K562 (cell line): ENCODE measurements around the gene ZBTB7A.

Experiments used
- BMI1 ChIP-seq: fragments of 150-350 bp; IDR thresholded peaks from 2 replicates; pipeline ENCODE4 v1.6.1; 2014; ENCODE audit warnings: low read length
- EZH2 ChIP-seq: IDR thresholded peaks from 2 replicates; pipeline ENCODE4 v1.6.1; 2012; ENCODE audit warnings: low read depth, mild to moderate bottlenecking, inconsistent platforms, low read length, borderline replicate concordance
- HNRNPK ChIP-seq: fragments of 200-400 bp; formaldehyde crosslinking; IDR thresholded peaks from one replicate; pipeline ENCODE4 v1.6.1; 2018; ENCODE audit warnings: mild to moderate bottlenecking, low read depth, low read length; ENCODE audit not compliant: poor library complexity, severe bottlenecking
- MTF1 ChIP-seq: fragments of 250-450 bp; sonication (Bioruptor Pico); IDR thresholded peaks from 2 replicates; pipeline ENCODE4 v1.9.0; 2021; ENCODE audit warnings: moderate library complexity, mild to moderate bottlenecking, inconsistent platforms, borderline replicate concordance
- MXI1 ChIP-seq: IDR thresholded peaks from 2 replicates; pipeline ENCODE4 v1.6.1; 2011; ENCODE audit warnings: low read depth, mild to moderate bottlenecking, improper control_type of control experiment, low read length
- SMC3 ChIP-seq: conservative IDR thresholded peaks from 2 replicates; pipeline ENCODE4 v1.6.1; 2011; ENCODE audit warnings: low read depth, low read length, improper control_type of control experiment; ENCODE audit not compliant: insufficient read depth
- XRCC5 ChIP-seq: fragments of 200-400 bp; formaldehyde crosslinking; IDR thresholded peaks from 2 replicates; pipeline ENCODE4 v1.6.1; 2017; ENCODE audit warnings: low read depth, mild to moderate bottlenecking, low read length
- ZNF274 ChIP-seq: IDR thresholded peaks from 2 replicates; pipeline ENCODE4 v1.6.1; 2011; ENCODE audit warnings: low read depth, mild to moderate bottlenecking, low read length, moderate library complexity, borderline replicate concordance
- ZNF551 ChIP-seq: fragments of 250-450 bp; sonication (Bioruptor Pico); IDR thresholded peaks from 2 replicates; pipeline ENCODE4 v1.5.0; 2021; ENCODE audit warnings: mild to moderate bottlenecking, moderate library complexity
- ZNF561 ChIP-seq: fragments of 450-650 bp; formaldehyde crosslinking; conservative IDR thresholded peaks from 2 replicates; pipeline ENCODE4 v1.4.0; 2020; ENCODE audit warnings: mild to moderate bottlenecking, moderate library complexity
- TF ChIP-seq, protein P1 (sequence below): sonication (generic); formaldehyde crosslinking; IDR thresholded peaks from 2 replicates; pipeline ENCODE4 v1.8.0; 2022; ENCODE audit warnings: mild to moderate bottlenecking, missing genetic modification reagents
- TF ChIP-seq, protein P2 (sequence below), 2 experiments: fragments of 450-650 bp; IDR thresholded peaks; 2 replicates each; pipeline ENCODE4 v1.6.1; 2018; ENCODE audit warnings: mild to moderate bottlenecking in 2 of 2, low read depth in 1 of 2; ENCODE audit not compliant: partially characterized antibody in 2 of 2
- TF ChIP-seq, protein P3 (sequence below): fragments of 250-450 bp; sonication (Bioruptor Pico); IDR thresholded peaks from 2 replicates; pipeline ENCODE4 v1.8.0; 2021; ENCODE audit warnings: mild to moderate bottlenecking, moderate library complexity
- TF ChIP-seq, protein P4 (sequence below): IDR thresholded peaks from 2 replicates; pipeline ENCODE4 v1.6.1; 2014; ENCODE audit warnings: antibody characterized with exemption

DNA sequence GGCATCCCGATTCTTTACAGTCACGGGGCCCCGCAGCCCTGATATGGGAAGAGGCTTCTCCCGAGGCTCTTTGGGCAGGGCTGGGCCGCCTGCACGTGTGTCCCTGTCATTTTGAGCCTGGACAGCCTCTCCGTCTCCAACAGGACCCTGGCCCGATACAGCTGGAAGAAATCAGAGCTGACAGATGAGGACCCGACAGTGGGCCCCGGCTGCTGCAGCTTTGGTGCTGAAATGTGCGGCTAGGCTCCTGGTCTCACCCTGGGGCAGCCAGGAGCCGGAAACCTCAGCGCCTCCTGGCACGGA is 55.9 kb downstream of the ZBTB7A start:
- TF ChIP-seq MTF1 (no peak), SMC3 (no peak), BMI1 (no peak), HNRNPK (no peak), MXI1 (no peak), ZNF551 (CRISPR knock-in tag) (no peak), XRCC5 (no peak), ZNF274 (no peak), EZH2 (no peak), ZNF561 (CRISPR knock-in tag) (no peak)
- TF ChIP-seq, protein P1, sequence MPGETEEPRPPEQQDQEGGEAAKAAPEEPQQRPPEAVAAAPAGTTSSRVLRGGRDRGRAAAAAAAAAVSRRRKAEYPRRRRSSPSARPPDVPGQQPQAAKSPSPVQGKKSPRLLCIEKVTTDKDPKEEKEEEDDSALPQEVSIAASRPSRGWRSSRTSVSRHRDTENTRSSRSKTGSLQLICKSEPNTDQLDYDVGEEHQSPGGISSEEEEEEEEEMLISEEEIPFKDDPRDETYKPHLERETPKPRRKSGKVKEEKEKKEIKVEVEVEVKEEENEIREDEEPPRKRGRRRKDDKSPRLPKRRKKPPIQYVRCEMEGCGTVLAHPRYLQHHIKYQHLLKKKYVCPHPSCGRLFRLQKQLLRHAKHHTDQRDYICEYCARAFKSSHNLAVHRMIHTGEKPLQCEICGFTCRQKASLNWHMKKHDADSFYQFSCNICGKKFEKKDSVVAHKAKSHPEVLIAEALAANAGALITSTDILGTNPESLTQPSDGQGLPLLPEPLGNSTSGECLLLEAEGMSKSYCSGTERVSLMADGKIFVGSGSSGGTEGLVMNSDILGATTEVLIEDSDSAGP (CRISPR knock-in tag), result no peak
- TF ChIP-seq, protein P2, sequence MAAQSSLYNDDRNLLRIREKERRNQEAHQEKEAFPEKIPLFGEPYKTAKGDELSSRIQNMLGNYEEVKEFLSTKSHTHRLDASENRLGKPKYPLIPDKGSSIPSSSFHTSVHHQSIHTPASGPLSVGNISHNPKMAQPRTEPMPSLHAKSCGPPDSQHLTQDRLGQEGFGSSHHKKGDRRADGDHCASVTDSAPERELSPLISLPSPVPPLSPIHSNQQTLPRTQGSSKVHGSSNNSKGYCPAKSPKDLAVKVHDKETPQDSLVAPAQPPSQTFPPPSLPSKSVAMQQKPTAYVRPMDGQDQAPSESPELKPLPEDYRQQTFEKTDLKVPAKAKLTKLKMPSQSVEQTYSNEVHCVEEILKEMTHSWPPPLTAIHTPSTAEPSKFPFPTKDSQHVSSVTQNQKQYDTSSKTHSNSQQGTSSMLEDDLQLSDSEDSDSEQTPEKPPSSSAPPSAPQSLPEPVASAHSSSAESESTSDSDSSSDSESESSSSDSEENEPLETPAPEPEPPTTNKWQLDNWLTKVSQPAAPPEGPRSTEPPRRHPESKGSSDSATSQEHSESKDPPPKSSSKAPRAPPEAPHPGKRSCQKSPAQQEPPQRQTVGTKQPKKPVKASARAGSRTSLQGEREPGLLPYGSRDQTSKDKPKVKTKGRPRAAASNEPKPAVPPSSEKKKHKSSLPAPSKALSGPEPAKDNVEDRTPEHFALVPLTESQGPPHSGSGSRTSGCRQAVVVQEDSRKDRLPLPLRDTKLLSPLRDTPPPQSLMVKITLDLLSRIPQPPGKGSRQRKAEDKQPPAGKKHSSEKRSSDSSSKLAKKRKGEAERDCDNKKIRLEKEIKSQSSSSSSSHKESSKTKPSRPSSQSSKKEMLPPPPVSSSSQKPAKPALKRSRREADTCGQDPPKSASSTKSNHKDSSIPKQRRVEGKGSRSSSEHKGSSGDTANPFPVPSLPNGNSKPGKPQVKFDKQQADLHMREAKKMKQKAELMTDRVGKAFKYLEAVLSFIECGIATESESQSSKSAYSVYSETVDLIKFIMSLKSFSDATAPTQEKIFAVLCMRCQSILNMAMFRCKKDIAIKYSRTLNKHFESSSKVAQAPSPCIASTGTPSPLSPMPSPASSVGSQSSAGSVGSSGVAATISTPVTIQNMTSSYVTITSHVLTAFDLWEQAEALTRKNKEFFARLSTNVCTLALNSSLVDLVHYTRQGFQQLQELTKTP (IDR thresholded peaks at IDR 0.05; ENCODE audit: low read depth in 1 of 2, partially characterized antibody in 2 of 2), result no peak
- TF ChIP-seq, protein P3, sequence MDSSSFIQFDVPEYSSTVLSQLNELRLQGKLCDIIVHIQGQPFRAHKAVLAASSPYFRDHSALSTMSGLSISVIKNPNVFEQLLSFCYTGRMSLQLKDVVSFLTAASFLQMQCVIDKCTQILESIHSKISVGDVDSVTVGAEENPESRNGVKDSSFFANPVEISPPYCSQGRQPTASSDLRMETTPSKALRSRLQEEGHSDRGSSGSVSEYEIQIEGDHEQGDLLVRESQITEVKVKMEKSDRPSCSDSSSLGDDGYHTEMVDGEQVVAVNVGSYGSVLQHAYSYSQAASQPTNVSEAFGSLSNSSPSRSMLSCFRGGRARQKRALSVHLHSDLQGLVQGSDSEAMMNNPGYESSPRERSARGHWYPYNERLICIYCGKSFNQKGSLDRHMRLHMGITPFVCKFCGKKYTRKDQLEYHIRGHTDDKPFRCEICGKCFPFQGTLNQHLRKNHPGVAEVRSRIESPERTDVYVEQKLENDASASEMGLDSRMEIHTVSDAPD (CRISPR knock-in tag), result no peak
- TF ChIP-seq, protein P4, sequence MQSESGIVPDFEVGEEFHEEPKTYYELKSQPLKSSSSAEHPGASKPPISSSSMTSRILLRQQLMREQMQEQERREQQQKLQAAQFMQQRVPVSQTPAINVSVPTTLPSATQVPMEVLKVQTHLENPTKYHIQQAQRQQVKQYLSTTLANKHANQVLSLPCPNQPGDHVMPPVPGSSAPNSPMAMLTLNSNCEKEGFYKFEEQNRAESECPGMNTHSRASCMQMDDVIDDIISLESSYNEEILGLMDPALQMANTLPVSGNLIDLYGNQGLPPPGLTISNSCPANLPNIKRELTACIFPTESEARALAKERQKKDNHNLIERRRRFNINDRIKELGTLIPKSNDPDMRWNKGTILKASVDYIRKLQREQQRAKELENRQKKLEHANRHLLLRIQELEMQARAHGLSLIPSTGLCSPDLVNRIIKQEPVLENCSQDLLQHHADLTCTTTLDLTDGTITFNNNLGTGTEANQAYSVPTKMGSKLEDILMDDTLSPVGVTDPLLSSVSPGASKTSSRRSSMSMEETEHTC, result no peak
